Prostate gland (tissue), 2 donors: ENCODE results near the gene SMOC1.

Experiments
- POLR2A ChIP-seq: fragments of 450-650 bp; IDR thresholded peaks from one replicate; pipeline ENCODE4 v1.6.1; 2016; ENCODE audit warnings: antibody characterized with exemption, mild to moderate bottlenecking
- POLR2AphosphoS5 ChIP-seq: sonication (generic); formaldehyde crosslinking; IDR thresholded peaks from one replicate; pipeline ENCODE4 v1.6.1; 2017; ENCODE audit warnings: antibody characterized with exemption
- TF ChIP-seq, protein P1 (sequence below), 4 experiments: fragments of 200-600 bp in 2 of 4; fragments of 450-650 bp in 2 of 4; sonication (generic) in 2 of 4; IDR thresholded peaks; 1 replicate in 3 of 4; 2 replicates in 1 of 4; pipeline ENCODE4 v1.5.1; 2016 to 2019; ENCODE audit warnings: antibody characterized with exemption in 4 of 4, mild to moderate bottlenecking in 2 of 4, moderate library complexity in 2 of 4

DNA sequence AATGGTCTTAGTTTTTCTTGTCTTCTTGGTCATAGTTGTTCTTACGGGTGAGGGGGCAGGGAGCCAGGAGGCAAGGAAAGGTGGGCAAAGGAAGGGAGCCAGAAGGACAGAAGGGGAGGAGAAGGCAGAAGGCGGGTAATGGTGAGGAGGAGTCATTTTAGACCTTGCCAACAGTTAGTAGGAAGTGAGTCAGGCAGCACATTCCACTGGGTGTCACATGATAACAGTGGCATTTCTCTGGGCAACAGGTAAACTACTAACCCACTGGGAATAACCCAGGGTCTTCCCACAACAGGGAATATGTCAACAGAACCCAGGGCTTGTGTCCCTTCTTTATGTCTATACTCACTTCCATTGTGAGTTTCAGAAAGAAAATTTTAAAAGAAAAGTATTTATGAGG lies 181.9 kb downstream of the SMOC1 start:
- TF ChIP-seq, protein P1, sequence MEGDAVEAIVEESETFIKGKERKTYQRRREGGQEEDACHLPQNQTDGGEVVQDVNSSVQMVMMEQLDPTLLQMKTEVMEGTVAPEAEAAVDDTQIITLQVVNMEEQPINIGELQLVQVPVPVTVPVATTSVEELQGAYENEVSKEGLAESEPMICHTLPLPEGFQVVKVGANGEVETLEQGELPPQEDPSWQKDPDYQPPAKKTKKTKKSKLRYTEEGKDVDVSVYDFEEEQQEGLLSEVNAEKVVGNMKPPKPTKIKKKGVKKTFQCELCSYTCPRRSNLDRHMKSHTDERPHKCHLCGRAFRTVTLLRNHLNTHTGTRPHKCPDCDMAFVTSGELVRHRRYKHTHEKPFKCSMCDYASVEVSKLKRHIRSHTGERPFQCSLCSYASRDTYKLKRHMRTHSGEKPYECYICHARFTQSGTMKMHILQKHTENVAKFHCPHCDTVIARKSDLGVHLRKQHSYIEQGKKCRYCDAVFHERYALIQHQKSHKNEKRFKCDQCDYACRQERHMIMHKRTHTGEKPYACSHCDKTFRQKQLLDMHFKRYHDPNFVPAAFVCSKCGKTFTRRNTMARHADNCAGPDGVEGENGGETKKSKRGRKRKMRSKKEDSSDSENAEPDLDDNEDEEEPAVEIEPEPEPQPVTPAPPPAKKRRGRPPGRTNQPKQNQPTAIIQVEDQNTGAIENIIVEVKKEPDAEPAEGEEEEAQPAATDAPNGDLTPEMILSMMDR (IDR thresholded peaks at IDR 0.05), result no peak
- TF ChIP-seq POLR2AphosphoS5 (no peak), POLR2A (no peak)
